DMS 273 (cell line): ENCODE measurements around the gene ZNF609.
"Not testable (repeated sequence)": the region's sequence is repeated elsewhere in the genome, so short reads cannot be mapped to it uniquely, and the experiment has no call there.

ENCODE experiments used
- DNase-seq: peaks from one replicate; lab custom pipeline; 2025; ENCODE audit not compliant: unreplicated experiment; lab: John Stamatoyannopoulos, UW

ZNF609 gene

GRCh38 chr15:64617727-64618126 is 157.3 kb downstream of the ZNF609 start:
- DNase-seq, result no peak

GRCh38 chr15:64618138-64618537 is 157.8 kb downstream of the ZNF609 start:
- no peak for DNase-seq

- DNase-seq, result peak; percentile 25
Observed at GRCh38 chr15:64618540-64618939, 158.2 kb downstream of the ZNF609 start.

DNA sequence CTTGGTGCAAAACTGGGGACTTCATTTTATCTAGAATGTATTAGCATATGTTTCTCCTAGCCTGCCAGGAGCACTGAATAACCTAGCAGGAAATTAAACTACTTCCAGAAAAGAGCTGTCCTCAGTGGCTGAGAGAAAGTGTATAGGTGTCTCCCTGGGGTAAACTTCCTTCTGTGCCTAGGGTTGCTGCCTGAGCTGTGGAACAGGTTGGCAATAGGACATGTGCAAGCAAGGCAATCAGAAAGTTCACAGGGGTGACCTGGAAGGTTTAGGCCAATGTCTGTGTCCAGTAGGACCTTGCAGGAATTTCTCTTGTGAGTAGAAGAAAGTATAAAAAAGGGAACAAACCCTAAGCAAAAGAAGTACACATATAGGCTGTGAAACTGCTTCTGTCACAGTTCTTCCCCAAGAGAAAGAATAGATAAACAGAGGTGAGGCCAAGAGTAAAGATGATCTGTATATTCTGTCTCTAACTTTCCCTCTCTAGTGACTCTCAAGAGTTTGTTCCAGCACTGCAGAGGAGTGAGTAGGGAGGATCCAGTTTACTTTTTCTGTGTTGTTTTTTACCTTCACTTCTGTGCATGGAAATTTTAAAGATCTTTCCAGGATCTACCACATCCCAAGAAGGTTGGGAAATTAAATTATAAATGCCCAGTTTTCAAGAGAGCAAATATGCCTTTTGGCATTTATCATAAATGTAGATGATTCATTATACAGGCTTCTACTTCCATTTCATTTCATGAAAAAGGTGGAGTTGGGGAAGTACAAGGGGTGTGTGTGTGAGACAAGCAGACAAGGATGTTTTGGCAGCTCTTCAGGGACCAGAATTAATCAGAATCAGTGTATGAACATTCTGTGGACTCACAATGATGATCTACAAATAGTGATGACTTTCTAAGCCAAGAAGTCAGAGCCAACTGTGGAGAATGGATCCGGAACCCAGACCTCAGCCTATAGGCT is 159.8 kb downstream of the ZNF609 start:
- no peak for DNase-seq

DNA sequence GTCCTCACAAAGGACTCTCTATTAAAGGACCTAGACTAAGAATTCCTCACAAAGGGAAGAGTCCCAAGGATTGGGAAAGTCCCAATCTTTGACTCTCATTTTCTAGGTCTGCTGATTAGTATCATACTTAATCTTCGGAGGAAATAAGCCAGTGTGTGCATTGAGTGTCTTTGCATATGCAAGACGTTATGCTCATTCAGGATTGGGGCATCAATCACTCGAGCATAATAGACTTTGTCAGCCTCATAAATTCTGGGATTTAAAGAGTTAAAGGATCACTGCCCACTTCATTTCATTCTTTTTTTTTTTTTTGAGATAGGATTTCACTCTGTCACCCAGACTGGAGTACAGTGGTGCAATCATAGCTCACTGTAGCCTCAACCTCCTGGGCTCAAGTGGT is 160.7 kb downstream of the ZNF609 start:
- DNase-seq, result no peak

GRCh38 chr15:64622410-64623260 is 162.3 kb downstream of the ZNF609 start:
- no peak for DNase-seq

DNA sequence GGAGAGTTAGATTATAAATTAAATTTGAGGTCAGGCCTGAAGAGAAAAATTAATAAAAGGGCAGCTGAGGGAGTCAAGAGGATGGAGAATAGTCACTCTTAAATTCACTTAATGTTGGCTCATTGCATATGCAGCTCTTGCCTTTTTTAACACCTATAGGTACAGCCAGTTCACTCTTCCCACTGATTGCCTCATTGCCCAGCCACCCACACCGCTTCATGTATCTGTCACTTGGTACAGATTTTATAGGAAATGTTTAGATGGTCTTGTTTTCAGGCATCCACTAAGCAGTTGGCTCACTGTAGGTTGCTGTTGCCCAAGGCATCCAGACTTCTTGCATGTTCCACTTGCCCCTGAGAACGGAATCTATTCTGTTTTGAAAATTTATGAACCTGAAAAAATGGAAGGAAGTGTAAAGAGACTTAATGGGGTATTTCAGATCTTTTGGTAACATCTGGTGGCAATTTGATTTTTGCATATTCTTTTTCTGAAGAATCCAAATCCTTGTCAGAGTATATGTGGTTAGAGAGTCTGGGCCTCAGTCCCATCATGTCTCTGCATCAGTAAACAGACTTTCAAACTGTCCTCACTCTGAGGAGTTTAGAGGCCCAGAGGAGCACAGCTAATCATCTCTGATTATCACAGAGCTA is 163.1 kb downstream of the ZNF609 start:
- DNase-seq, result no peak

DNA sequence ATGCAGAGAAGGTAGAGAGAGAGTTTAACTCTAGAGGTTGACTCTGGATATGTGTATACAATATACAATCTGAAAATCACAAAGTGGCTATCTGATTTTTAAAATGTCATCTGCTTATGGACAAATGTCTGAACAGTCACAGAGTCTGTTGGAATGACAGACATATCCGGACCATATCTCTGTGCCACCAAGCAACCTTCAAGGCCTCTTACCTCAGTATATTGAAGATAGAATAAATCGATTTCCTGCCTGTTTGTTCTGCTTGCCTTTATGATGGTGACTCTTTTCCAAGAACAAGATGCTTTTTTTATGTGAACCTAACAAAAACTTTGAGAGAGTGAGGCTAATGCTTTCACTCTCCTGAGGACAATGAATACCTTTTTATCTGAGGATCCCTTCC is 163.9 kb downstream of the ZNF609 start:
- no peak for DNase-seq

- DNase-seq, result no peak
Observed at GRCh38 chr15:64629063-64629462, 168.7 kb downstream of the ZNF609 start.

DNA sequence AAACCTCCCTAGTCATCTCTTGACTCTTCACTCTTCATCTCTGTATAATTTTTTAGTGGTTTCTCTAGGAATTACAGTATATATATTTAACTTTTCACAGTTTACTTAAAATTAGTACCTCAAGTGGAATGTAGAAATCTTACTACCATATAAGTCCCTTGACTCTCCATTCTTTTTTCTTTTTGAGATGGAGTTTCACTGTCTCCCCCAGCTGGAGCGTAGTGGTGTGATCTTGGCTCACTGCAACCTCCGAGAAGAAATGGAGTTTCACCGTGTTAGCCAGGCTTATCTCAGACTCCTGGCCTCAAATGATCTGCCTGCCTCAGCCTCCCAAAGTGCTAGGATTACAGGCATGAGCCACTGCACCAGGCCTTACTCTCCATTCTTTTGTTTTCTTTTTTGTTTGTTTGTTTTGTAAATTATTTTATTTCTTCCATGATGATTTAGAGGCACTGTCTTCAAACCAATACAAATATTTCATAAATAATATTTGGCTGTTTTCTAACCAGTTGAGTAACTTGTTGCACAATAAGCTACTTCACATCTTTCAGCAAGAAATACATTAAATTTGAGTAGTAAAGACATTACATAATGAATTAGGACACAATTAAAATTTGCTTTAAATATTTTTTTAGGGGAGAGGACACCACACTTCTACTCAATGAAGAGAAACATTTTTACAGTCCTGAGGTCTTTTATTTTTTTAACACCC is 170.2 kb downstream of the ZNF609 start:
- no peak for DNase-seq

GRCh38 chr15:64632639-64633038 is 172.3 kb downstream of the ZNF609 start:
- not testable (repeated sequence) for DNase-seq

- DNase-seq, result no peak
Observed at GRCh38 chr15:64633332-64633731, 173.0 kb downstream of the ZNF609 start.

DNA sequence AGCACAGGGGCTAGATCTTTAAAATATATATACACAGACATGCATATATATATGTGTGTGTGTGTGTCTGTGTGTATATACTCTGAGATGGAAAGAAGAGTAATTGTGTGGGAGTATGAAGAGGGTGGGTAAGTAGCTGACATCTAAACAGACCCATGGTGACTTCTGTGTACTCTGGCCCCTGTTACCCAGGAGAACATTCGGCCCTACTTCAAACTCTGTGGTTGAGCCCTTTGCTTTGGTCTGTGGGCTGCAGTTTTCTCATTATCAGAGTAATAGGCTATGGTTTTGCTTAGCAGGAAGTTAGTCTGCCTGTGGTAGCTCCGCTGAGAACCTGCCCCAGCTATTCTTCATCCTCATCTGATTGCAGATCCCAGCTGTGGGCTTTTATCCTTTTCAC is 173.6 kb downstream of the ZNF609 start:
- DNase-seq, result no peak

DNA sequence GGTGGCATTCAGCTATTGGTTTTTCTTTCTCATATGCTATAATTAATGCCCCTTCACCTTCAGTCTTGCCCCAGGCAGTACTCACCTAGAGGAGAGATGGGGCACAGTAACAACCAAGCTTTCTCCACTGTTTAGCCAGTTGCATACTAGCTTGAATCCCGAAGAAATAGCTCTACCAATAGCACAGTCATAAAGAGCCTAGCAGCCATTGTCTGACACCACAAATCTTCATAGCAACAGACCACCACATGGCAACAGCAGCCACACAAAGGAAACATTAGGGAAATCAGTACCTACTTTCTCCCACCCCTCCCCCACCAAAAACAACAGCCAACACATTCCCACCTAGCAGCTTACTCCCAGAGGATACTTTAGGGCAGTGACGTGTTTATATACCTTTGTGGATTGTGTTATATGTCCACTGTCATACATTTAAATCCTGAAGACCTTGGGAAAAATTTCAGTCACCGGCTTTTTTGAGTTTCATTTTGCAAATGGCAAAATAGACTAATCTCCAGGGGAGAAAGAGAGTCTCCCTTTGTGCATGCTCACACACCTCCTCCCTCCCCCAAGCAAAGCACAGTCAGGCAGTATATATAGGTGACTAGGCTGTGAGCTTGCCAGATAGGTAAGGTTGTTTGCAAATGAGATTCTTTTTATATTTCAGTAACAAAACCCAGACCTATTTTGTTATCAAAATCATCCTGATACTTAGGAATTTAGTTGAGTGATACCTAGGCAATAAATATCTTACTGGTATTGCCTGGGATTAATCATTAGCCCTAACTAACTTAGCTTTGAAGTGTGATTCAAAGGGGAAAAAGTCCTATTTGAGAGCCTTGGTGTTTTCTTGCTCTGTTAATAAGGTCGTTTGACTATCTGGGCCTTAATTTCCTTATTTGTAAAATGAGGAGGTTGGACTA is 174.5 kb downstream of the ZNF609 start:
- DNase-seq, result peak; percentile 21

- DNase-seq, result peak; percentile 20
Observed at GRCh38 chr15:64635499-64636495, 175.4 kb downstream of the ZNF609 start.

GRCh38 chr15:64636556-64636955 is 176.2 kb downstream of the ZNF609 start:
- DNase-seq, result no peak

DNA sequence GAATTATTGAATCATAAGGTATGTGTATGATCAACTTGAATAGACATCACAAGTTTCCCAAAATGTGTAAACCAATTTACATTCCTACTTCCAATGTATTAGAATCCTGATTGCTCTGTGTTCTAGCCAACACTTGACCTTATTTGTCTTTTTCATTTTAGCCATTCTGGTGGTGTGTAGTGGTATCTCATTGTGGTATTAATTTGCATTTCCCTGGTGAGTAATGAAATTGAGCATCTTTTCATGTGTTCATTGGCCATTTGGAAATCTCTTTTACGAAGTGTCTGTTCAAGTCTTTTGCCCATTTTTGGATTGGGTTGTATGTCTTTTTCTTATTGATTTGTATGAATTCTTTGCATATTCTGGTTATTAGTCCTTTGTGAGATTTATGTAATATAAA is 177.0 kb downstream of the ZNF609 start:
- no peak for DNase-seq

- DNase-seq, result not testable (repeated sequence)
Observed at GRCh38 chr15:64639744-64640143, 179.4 kb downstream of the ZNF609 start.
